Activated CD4-positive, CD25-positive, alpha-beta regulatory T cell treated with anti-CD3 and anti-CD28 coated beads, Interleukin-2, amount 50 U/mL, for 24 hours (primary cell): Measurements from ENCODE around the gene SLAMF8.

Experiments used
- ATAC-seq, 2 donors: fragments of 150-1000 bp; cut with Tn5 transposase; one replicate each; pipeline ENCODE4 v1.10.0; 2021; ENCODE audit warnings: mild to moderate bottlenecking in 1 of 2, moderate library complexity in 1 of 2

The SLAMF8 gene

GRCh38 chr1:159821171-159821867, 5.4 kb upstream of the SLAMF8 start:
- ATAC-seq: no peak

- ATAC-seq: no peak
Measured at GRCh38 chr1:159823406-159823805, 3.3 kb upstream of the SLAMF8 start.

DNA sequence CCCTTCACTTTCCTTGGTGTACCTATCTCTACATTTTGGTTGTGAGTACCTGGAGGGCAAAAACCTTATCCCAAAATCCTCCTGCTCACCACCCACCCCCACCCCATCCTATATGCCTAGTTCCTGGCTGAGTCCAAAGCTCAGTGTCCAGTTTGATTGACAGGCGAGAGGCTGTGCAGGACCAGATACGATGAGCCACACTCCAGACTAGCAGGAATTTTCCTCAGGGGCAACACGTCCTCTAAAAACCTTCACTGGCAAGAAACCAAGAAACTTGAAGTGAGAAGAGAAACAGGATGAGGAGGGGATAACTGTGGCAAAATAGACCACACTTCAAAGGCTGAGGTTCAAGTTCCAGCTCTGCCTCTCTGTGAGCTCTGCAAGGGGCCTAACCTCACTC, 1.1 kb upstream of the SLAMF8 start:
- ATAC-seq: no peak

GRCh38 chr1:159827102-159827490, 423 bp downstream of the SLAMF8 start:
- no peak for ATAC-seq

- no peak for ATAC-seq
Measured at GRCh38 chr1:159827549-159827948, 876 bp downstream of the SLAMF8 start.

- no peak for ATAC-seq
Measured at GRCh38 chr1:159828176-159828575, 1.5 kb downstream of the SLAMF8 start.

- ATAC-seq: no peak
Measured at GRCh38 chr1:159828581-159829272, 2.1 kb downstream of the SLAMF8 start.

DNA sequence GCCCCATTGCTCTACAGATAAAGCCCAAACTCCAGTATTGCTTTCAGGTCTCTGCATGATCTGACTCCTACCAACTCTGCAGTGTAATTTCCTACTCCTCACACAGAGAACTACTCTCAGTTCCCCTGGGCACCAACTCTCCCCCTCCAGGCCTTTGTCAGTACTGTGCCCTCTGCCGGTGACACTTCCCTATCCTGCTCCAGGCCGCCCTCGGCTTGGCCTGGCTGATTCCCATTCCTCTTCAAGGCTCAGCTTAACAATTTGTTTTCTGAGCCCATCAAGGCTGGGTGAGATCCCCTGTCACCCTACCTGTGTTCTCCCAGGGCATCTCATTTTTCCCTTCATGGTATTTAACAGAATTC, 2.6 kb downstream of the SLAMF8 start:
- ATAC-seq: peak in 1 of 2 donors; percentile 15

DNA sequence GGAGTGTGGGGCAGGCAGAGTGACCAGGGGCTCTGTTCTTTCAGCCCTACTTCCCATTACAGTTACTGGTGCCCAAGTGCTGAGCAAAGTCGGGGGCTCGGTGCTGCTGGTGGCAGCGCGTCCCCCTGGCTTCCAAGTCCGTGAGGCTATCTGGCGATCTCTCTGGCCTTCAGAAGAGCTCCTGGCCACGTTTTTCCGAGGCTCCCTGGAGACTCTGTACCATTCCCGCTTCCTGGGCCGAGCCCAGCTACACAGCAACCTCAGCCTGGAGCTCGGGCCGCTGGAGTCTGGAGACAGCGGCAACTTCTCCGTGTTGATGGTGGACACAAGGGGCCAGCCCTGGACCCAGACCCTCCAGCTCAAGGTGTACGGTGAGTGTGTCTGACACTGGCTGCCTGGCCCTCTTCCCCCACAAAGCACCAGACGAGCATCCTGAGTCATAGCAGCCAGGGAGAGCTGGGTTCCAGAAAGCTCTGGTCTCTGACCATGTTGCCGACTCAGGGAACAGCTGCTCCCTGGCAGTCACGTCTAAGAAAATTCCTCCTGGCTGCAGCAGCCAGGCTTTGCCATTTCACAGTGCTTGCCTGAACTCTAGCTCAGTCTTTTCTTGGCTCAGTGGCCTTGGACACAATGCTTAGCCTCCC, 3.3 kb downstream of the SLAMF8 start:
- no peak for ATAC-seq

- no peak for ATAC-seq
Measured at GRCh38 chr1:159830722-159831121, 4.0 kb downstream of the SLAMF8 start.

DNA sequence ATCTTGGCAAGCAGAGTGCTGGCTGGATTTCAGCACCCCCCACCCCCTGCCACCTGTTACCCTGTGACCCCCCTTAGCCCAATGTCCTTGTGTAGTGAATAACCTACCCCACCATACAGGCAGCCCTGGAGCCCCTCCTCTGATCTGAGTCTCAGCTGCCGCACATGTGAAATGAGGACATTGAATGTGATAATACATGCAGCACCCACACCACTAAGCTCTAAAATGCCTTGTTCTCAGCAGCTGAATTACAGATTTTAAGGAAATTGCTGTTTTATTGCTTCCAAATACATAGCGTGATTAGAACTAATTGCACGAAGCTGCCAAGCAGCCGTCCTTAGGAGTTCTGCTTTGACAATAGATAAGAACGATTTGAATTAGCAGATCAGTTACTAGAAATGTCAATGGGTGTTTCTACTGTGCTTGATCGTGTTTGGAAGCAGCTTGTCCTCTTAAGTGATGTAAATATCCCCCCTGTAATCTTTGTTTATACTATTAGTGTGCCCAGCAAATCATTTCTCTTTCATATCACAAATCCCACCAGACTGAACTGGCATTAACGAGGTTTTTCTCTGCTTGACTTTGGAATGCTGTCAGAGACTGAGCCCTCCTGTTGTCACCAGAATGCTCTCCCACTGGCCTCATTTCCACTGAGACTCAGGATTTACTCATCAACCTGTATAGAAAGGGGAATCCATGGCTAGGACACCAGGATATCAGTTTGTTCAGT, 4.9 kb downstream of the SLAMF8 start:
- ATAC-seq: no peak

DNA sequence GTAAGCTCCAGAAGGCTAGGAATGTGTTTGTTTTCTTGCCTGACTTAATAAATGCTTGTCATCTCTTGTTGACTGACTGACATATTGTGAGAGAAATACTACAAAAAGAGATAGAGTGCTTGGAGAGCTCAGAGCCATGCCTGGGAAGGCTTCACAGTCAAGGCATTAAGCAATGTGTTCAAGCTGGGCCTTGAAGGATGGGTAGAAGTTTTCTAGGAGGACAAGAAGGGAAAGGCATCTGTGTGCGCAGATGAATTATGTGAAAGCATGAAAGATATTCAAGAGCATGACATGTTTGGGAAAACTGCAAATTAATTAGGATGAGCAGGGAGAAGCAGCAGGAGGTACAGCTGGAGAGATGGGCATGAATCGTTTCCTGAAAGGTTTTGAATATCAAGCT, 5.6 kb downstream of the SLAMF8 start:
- ATAC-seq: no peak

DNA sequence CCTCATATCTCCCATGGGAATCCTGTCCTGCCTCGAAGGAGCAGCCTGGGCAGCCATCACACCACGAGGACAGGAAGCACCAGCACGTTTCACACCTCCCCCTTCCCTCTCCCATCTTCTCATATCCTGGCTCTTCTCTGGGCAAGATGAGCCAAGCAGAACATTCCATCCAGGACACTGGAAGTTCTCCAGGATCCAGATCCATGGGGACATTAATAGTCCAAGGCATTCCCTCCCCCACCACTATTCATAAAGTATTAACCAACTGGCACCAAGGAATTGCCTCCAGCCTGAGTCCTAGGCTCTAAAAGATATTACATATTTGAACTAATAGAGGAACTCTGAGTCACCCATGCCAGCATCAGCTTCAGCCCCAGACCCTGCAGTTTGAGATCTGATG, 8.7 kb downstream of the SLAMF8 start:
- ATAC-seq: no peak

DNA sequence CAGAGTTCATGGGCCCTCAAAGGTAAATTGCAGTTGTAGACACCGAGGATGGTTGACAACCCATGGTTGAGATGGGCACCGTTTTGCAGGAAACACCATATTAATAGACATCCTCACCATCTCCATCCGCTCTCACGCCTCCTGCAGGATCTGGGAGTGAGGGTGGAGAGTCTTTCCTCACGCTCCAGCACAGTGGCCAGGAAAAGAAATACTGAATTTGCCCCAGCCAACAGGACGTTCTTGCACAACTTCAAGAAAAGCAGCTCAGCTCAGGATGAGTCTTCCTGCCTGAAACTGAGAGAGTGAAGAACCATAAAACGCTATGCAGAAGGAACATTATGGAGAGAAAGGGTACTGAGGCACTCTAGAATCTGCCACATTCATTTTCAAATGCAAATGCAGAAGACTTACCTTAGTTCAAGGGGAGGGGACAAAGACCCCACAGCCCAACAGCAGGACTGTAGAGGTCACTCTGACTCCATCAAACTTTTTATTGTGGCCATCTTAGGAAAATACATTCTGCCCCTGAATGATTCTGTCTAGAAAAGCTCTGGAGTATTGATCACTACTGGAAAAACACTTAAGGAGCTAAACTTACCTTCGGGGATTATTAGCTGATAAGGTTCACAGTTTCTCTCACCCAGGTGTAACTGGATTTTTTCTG, 9.3 kb downstream of the SLAMF8 start:
- no peak for ATAC-seq

DNA sequence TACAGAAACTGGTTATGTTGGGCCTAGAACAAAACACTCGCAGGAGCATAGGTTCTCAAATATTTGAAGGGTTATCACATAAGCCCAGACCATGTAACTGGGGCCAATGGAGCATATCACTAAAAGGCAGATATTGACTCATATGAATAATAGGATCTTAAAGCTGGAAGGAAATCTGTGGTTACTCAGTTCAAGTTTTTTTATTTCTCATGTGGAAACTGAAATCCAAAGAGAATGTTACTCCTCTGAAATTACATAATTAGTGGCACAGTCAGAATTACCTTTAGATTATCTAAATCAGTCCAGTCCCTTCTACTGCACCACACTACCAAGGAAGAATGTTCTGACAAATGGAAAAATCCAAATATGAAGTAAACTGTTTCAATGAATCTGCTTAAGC, 12.0 kb downstream of the SLAMF8 start:
- ATAC-seq: peak in 1 of 2 donors; percentile 36

DNA sequence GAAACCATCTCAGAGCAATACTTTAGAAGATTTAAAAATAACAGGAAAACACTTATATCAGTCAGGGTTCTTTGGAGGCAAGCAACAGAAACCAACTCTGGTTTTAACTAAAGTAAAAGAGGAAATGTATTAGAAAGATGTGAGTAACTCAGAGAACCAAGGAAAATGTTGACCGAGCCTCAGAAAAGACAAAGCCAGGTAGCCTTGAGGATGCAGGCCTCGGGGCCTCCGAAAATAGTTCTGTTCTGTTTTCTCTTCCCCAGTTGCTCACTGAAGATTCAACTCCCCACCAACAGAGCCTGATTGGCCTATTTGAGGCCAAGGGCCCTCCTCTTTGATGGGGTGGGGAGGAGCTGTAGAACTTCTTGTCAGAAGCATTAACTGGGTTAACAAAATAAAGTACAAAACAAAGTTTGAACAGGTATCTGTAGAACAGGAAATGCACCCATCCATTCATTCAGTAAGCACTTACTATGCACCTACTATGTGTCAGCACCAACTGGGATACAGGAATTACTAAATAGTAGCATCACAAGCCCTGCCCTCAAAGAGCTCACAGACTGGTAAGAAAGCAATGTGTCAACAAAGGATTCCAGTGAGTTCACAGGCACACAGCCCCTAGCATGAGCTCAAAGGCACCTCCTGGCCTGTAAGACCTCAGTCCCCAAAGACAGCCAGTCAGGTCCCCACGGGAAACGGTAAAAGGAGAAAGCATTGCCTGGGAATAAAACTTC, 12.6 kb downstream of the SLAMF8 start:
- peak in 1 of 2 donors; percentile 30 for ATAC-seq

DNA sequence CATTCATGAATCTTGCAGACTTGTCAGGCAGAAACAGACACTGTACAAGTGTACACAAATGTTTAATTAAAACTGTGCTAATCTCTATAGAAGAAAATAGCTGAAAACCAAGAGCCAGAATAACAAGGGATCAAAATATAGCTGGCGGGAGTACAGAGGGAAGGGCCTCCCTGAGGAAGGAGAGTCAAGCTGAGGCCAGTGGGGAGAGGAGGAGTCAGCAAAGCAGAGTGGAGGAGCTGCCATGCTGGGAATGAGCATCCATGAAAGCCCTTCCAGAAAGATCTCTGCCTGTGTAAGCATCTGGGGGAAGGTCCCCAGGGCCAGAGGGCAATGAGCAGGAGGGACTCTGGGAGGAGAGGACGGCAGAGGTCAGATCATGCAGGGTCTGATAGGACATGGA, 15.1 kb downstream of the SLAMF8 start:
- ATAC-seq: no peak

- ATAC-seq: no peak
Measured at GRCh38 chr1:159843459-159843858, 16.8 kb downstream of the SLAMF8 start.

- no peak for ATAC-seq
Measured at GRCh38 chr1:159845751-159846629, 19.3 kb downstream of the SLAMF8 start.

DNA sequence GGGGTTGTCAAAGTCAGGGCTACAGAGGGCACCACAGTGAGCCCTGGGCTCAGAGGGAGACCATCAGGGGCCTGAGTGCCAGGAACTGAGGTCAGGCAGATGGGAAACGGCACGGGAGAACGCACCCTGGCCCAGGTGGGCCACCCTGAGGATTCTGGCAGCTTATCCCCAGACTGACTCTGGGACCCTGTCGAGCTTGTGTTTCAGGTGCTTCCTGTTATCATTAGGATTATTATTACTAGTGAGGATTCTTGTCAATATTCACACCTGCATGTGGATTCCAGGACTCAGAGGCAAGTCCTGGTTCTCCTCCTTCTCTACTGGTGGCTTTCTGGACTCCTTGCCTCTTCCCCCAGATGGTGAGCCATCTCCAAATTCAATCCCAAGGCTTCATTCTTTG, 20.6 kb downstream of the SLAMF8 start:
- ATAC-seq: no peak

GRCh38 chr1:159848326-159848725, 21.7 kb downstream of the SLAMF8 start:
- ATAC-seq: no peak
